Nephron progenitor cell (in vitro differentiated cells): ENCODE measurements around the gene RPL11.

Experiments used
- DNase-seq: peaks from one replicate; pipeline ENCODE4 v3.0.0; 2021
- H3K27ac Mint-ChIP-seq: 2 replicates; pipeline ENCODE4 v1.8.0; 2021; ENCODE audit warnings: mild to moderate bottlenecking, moderate library complexity, mixed read lengths
- H3K27me3 Mint-ChIP-seq: 2 replicates; pipeline ENCODE4 v1.8.0; 2021; ENCODE audit warnings: mild to moderate bottlenecking, low read depth, mixed read lengths; ENCODE audit not compliant: poor library complexity
- H3K36me3 Mint-ChIP-seq: 2 replicates; pipeline ENCODE4 v1.8.0; 2021; ENCODE audit warnings: low read depth, mixed read lengths
- H3K4me1 Mint-ChIP-seq: 2 replicates; pipeline ENCODE4 v1.8.0; 2021; ENCODE audit warnings: mixed read lengths
- H3K4me3 Mint-ChIP-seq: 2 replicates; pipeline ENCODE4 v1.8.0; 2021; ENCODE audit warnings: mild to moderate bottlenecking, moderate library complexity, mixed read lengths
- H3K9me3 Mint-ChIP-seq: 2 replicates; pipeline ENCODE4 v1.8.0; 2021; ENCODE audit warnings: mild to moderate bottlenecking, moderate library complexity, mixed read lengths
- TF ChIP-seq, protein P1 (sequence below): fragments of 200-600 bp; sonication (generic); IDR thresholded peaks from 2 replicates; pipeline ENCODE4 v1.5.0; 2021; ENCODE audit warnings: antibody characterized with exemption

Gene RPL11

DNA sequence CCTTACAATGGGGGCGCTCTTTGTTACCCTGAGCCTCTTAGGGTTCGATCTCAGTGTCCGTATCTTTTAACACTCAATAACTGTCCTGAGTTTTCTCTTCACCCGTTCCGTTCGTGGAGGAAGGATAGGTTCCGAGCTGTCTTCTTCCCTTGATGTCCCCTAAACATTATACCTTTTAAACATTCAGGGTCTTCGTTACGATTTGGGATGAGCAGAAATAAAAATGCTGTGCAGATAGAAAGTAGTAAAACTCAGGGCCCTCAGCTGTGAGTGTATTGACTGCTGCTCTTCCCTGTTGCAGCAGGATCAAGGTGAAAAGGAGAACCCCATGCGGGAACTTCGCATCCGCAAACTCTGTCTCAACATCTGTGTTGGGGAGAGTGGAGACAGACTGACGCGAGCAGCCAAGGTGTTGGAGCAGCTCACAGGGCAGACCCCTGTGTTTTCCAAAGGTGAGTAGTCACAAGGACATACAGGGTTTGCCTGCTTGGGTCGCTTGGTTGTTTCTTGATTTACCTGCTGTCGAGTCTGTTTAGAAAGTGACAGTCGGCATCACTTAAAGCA, 784 bp downstream of the RPL11 start:
- H3K4me1 Mint-ChIP-seq = peaks cover 46% of the 10 kb centered on the region
- DNase-seq = no peak

DNA sequence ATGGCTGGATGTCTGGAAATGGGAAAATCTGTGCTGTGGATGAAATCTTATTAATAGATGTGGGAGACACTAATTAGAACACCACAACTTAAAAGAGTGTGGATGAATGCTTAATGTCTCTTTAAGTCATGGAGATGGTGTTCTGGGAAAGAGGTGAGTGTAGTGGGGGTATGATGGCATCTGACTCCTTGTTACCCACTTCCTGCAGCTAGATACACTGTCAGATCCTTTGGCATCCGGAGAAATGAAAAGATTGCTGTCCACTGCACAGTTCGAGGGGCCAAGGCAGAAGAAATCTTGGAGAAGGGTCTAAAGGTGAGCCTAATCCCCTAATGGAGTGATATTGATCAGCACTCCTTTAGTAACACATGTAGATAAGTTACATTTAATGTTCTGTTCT, 2.0 kb downstream of the RPL11 start:
- Mint-ChIP-seq H3K27ac (peak overlapping the region; percentile 75), H3K4me3 (peak overlapping the region; percentile 98), H3K36me3 (peaks cover 64% of the 10 kb centered on the region), H3K4me1 (peaks cover 46% of the 10 kb centered on the region), H3K27me3 (no peaks in the 10 kb centered on the region), H3K9me3 (peaks cover 6% of the 10 kb centered on the region)
- TF ChIP-seq, protein P1, sequence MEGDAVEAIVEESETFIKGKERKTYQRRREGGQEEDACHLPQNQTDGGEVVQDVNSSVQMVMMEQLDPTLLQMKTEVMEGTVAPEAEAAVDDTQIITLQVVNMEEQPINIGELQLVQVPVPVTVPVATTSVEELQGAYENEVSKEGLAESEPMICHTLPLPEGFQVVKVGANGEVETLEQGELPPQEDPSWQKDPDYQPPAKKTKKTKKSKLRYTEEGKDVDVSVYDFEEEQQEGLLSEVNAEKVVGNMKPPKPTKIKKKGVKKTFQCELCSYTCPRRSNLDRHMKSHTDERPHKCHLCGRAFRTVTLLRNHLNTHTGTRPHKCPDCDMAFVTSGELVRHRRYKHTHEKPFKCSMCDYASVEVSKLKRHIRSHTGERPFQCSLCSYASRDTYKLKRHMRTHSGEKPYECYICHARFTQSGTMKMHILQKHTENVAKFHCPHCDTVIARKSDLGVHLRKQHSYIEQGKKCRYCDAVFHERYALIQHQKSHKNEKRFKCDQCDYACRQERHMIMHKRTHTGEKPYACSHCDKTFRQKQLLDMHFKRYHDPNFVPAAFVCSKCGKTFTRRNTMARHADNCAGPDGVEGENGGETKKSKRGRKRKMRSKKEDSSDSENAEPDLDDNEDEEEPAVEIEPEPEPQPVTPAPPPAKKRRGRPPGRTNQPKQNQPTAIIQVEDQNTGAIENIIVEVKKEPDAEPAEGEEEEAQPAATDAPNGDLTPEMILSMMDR = no peak
- no peak for DNase-seq

More for the DNA sequence above, 784 bp downstream of the RPL11 start:
- Mint-ChIP-seq H3K27ac (peak overlapping the region; percentile 100), H3K4me3 (peak overlapping the region; percentile 98), H3K36me3 (peaks cover 52% of the 10 kb centered on the region), H3K27me3 (no peaks in the 10 kb centered on the region), H3K9me3 (peaks cover 9% of the 10 kb centered on the region)
- TF ChIP-seq, protein P1 = no peak

DNA sequence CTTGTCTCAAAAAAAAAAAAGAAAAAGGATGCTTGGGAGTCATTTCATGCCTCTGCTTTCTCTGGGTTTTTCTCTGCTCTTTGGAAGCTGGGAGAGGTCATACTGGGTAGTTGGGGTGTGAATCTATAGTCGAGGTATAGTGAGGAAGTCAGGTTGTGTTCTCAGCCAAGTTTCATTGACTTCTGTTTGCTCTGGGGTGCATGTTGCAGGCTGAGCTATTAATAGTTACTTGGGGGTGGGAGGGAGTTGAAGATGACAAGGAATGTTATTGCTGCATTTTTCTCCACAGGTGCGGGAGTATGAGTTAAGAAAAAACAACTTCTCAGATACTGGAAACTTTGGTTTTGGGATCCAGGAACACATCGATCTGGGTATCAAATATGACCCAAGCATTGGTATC, 2.8 kb downstream of the RPL11 start:
- no peak for DNase-seq
- H3K27ac Mint-ChIP-seq = peak overlapping the region; percentile 65
- H3K36me3 Mint-ChIP-seq = peaks cover 68% of the 10 kb centered on the region

DNA sequence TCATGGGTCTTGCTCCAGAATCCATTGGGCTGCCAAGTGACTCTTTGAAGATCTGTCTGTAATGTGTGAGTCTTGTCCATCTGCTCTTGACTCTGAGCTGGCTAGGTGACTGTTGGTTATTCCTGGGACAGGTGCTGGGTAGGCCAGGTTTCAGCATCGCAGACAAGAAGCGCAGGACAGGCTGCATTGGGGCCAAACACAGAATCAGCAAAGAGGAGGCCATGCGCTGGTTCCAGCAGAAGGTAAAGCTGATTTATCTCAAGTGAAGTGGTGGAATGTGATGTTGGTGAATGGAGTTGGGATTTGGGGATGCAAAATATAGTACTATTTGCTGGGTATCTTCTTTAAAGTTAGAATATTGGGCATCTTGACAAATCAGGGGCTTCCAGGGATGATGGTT, 4.1 kb downstream of the RPL11 start:
- Mint-ChIP-seq H3K9me3 (no peaks in the 10 kb centered on the region), H3K36me3 (peaks cover 81% of the 10 kb centered on the region), H3K4me3 (peak overlapping the region; percentile 35), H3K27me3 (no peaks in the 10 kb centered on the region), H3K4me1 (peaks cover 51% of the 10 kb centered on the region), H3K27ac (peak overlapping the region; percentile 86)
- TF ChIP-seq, protein P1 = no peak
- no peak for DNase-seq

More for the DNA sequence above, 2.8 kb downstream of the RPL11 start:
- Mint-ChIP-seq H3K4me3 (peak overlapping the region; percentile 98), H3K27me3 (no peaks in the 10 kb centered on the region), H3K9me3 (peaks cover 4% of the 10 kb centered on the region), H3K4me1 (peaks cover 46% of the 10 kb centered on the region)
- TF ChIP-seq, protein P1 = no peak

DNA sequence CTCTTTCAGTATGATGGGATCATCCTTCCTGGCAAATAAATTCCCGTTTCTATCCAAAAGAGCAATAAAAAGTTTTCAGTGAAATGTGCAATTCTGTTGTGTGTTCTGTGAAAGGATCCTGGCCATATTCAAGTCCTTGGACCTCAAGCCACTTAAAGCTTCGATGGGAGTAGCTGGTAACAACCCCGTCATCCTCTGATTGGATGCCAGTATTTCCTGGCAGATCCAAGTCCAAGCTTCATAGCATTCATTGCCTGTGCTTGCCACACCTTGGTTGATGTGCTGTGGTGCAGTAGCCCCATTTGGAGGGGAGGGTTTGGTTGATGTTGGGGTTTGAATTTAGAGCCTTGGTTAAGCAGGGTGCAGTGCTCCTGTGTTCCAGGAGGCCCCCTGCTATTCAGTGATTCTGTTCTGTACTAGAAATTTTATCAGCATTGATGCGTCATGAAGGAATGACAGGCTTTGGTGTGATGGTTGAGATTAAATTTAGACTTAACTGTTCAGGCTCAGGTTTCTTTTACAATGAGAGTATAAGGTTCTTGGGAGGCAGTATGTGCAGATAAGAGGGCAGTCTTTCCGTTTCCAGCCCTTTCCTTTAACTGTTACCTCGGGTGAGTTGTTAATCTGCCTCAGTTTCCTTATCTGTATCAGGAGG, 4.9 kb downstream of the RPL11 start:
- no peak overlapping the region for H3K4me3 Mint-ChIP-seq
- no peaks in the 10 kb centered on the region for H3K27me3 Mint-ChIP-seq
- TF ChIP-seq, protein P1 = no peak

DNA sequence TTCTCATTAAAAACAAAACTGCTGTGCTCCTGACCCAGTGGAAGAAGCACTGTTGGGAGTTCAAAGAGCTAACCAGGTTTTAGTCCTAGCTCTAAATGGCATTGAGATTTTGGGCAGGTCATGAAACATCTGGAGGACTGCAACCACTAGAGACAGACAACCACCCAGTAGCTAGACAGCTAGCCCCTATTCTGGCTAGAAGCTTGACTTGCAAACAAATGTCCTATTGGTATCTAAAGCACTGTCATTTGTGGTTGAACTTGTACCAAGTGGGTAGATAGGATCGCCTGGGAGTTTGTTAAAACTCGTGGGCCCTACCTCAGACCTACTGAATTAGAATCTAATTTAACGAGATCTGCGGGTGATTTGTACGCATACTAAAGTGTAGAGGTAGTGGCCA, 6.9 kb downstream of the RPL11 start:
- no peaks in the 10 kb centered on the region for H3K27me3 Mint-ChIP-seq
- H3K4me3 Mint-ChIP-seq = no peak overlapping the region
- H3K9me3 Mint-ChIP-seq = no peaks in the 10 kb centered on the region
- TF ChIP-seq, protein P1 = no peak
- peaks cover 37% of the 10 kb centered on the region for H3K4me1 Mint-ChIP-seq
- peaks cover 87% of the 10 kb centered on the region for H3K36me3 Mint-ChIP-seq
- peak overlapping the region; percentile 52 for H3K27ac Mint-ChIP-seq
- no peak for DNase-seq

More for the DNA sequence above, 4.9 kb downstream of the RPL11 start:
- Mint-ChIP-seq H3K27ac (peak overlapping the region; percentile 86), H3K36me3 (peaks cover 89% of the 10 kb centered on the region), H3K4me1 (peaks cover 51% of the 10 kb centered on the region), H3K9me3 (no peaks in the 10 kb centered on the region)
- DNase-seq = no peak
